Measurements from ENCODE around the gene SLC22A1. TPM values are rescaled to one million over a fixed set of nuclear protein-coding genes. Genes with fewer than 3 reads are reported as not detected.

The SLC22A1 gene
- total and polyA plus RNA-seq, 2 of the 8 experiments (the other 6 are each of a cell fraction or from before 2014, with no cell fraction given): 0.12 to 0.45 TPM

DNA sequence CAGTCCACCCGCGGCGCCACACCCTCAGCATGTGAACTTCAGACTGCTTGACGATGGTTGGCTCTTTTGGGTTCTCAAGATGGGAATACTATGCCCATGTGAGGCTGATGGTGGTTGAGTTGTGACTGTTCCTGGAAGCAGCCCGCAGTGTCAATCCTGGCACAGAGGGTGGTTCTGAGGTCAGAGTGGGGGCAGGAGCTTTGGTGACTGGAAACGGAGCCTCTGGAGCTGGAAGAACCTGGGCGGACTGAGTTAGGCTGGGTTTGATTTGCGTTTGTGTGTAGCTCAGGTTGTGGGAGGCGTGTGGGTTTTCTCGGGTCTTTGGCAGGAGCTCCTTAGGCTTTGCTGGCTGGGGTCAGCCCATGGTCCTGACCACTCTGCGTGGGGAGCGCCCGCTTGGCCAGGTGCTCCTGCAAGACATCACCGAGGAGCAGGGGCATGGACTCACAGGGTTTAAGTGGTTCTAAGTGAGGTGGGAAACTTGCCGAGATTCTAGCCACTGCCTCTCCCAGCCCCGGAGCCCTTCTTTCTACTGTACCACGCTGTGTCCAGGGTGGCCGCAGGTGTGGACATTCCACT lies 37.3 kb upstream of the SLC22A1 start (continued):
- TF ChIP-seq, protein P1, sequence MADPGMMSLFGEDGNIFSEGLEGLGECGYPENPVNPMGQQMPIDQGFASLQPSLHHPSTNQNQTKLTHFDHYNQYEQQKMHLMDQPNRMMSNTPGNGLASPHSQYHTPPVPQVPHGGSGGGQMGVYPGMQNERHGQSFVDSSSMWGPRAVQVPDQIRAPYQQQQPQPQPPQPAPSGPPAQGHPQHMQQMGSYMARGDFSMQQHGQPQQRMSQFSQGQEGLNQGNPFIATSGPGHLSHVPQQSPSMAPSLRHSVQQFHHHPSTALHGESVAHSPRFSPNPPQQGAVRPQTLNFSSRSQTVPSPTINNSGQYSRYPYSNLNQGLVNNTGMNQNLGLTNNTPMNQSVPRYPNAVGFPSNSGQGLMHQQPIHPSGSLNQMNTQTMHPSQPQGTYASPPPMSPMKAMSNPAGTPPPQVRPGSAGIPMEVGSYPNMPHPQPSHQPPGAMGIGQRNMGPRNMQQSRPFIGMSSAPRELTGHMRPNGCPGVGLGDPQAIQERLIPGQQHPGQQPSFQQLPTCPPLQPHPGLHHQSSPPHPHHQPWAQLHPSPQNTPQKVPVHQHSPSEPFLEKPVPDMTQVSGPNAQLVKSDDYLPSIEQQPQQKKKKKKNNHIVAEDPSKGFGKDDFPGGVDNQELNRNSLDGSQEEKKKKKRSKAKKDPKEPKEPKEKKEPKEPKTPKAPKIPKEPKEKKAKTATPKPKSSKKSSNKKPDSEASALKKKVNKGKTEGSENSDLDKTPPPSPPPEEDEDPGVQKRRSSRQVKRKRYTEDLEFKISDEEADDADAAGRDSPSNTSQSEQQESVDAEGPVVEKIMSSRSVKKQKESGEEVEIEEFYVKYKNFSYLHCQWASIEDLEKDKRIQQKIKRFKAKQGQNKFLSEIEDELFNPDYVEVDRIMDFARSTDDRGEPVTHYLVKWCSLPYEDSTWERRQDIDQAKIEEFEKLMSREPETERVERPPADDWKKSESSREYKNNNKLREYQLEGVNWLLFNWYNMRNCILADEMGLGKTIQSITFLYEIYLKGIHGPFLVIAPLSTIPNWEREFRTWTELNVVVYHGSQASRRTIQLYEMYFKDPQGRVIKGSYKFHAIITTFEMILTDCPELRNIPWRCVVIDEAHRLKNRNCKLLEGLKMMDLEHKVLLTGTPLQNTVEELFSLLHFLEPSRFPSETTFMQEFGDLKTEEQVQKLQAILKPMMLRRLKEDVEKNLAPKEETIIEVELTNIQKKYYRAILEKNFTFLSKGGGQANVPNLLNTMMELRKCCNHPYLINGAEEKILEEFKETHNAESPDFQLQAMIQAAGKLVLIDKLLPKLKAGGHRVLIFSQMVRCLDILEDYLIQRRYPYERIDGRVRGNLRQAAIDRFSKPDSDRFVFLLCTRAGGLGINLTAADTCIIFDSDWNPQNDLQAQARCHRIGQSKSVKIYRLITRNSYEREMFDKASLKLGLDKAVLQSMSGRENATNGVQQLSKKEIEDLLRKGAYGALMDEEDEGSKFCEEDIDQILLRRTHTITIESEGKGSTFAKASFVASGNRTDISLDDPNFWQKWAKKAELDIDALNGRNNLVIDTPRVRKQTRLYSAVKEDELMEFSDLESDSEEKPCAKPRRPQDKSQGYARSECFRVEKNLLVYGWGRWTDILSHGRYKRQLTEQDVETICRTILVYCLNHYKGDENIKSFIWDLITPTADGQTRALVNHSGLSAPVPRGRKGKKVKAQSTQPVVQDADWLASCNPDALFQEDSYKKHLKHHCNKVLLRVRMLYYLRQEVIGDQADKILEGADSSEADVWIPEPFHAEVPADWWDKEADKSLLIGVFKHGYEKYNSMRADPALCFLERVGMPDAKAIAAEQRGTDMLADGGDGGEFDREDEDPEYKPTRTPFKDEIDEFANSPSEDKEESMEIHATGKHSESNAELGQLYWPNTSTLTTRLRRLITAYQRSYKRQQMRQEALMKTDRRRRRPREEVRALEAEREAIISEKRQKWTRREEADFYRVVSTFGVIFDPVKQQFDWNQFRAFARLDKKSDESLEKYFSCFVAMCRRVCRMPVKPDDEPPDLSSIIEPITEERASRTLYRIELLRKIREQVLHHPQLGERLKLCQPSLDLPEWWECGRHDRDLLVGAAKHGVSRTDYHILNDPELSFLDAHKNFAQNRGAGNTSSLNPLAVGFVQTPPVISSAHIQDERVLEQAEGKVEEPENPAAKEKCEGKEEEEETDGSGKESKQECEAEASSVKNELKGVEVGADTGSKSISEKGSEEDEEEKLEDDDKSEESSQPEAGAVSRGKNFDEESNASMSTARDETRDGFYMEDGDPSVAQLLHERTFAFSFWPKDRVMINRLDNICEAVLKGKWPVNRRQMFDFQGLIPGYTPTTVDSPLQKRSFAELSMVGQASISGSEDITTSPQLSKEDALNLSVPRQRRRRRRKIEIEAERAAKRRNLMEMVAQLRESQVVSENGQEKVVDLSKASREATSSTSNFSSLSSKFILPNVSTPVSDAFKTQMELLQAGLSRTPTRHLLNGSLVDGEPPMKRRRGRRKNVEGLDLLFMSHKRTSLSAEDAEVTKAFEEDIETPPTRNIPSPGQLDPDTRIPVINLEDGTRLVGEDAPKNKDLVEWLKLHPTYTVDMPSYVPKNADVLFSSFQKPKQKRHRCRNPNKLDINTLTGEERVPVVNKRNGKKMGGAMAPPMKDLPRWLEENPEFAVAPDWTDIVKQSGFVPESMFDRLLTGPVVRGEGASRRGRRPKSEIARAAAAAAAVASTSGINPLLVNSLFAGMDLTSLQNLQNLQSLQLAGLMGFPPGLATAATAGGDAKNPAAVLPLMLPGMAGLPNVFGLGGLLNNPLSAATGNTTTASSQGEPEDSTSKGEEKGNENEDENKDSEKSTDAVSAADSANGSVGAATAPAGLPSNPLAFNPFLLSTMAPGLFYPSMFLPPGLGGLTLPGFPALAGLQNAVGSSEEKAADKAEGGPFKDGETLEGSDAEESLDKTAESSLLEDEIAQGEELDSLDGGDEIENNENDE (IDR thresholded peaks at IDR 0.05; ENCODE audit: insufficient replicate concordance, low read length): no peak
- no peak for TF ChIP-seq CTCF (IDR thresholded peaks at IDR 0.05; ENCODE audit: control extremely low read depth in 1 of 3, insufficient read depth in 1 of 3, low read depth in 1 of 3, low read length in 3 of 3)
- TF ChIP-seq CREB1 (IDR thresholded peaks at IDR 0.05): no peak
- TF ChIP-seq ASH2L (IDR thresholded peaks at IDR 0.05; ENCODE audit: low read length): no peak
- no peak for TF ChIP-seq KDM5A (IDR thresholded peaks at IDR 0.05; ENCODE audit: low read length)
- TF ChIP-seq SP2 (IDR thresholded peaks at IDR 0.05; ENCODE audit: low read length): no peak
